Lung (tissue), 12 donors: ENCODE measurements around the gene AP2B1. TPM values are rescaled to one million over a fixed set of nuclear protein-coding genes. Genes with fewer than 3 reads are reported as not detected.
"Not testable (repeated sequence)": the region's sequence is repeated elsewhere in the genome, so short reads cannot be mapped to it uniquely, and the experiment has no call there.

Experiments used
- ATAC-seq: fragments of 200-7000 bp; cut with Tn5 transposase; one replicate; pipeline ENCODE4 v1.9.1; 2020; ENCODE audit warnings: moderate number of reproducible peaks; ENCODE audit not compliant: insufficient read depth, low FRiP score
- DNase-seq, 3 donors: peaks; one replicate each; pipeline ENCODE4 v3.0.0-alpha.2; 2013 to 2017
- H3K27ac ChIP-seq, 2 donors: one replicate each; pipeline ENCODE4 v1.5.1; 2013; ENCODE audit warnings: mild to moderate bottlenecking in 2 of 2, moderate library complexity in 2 of 2, control low read depth in 1 of 2, inconsistent platforms in 1 of 2, low read depth in 1 of 2, low read length in 1 of 2
- H3K27me3 ChIP-seq, 3 donors: one replicate each; pipeline ENCODE4 v1.5.1; 2013; ENCODE audit warnings: low read length in 2 of 3; ENCODE audit not compliant: control insufficient read depth in 3 of 3, insufficient read depth in 3 of 3
- H3K36me3 ChIP-seq, 4 donors: one replicate each; pipeline ENCODE4 v1.5.1; 2013; ENCODE audit warnings: low read length in 4 of 4, mild to moderate bottlenecking in 1 of 4, moderate library complexity in 1 of 4; ENCODE audit not compliant: control insufficient read depth in 4 of 4, insufficient read depth in 4 of 4
- H3K4me1 ChIP-seq, 5 donors: one replicate each; pipeline ENCODE4 v1.5.1; 2013; ENCODE audit warnings: low read length in 5 of 5, mild to moderate bottlenecking in 2 of 5, moderate library complexity in 1 of 5; ENCODE audit not compliant: control insufficient read depth in 5 of 5, insufficient read depth in 5 of 5
- H3K4me3 ChIP-seq: one replicate; pipeline ENCODE4 v1.5.1; 2013; ENCODE audit warnings: mild to moderate bottlenecking, control low read depth, moderate library complexity
- H3K9ac ChIP-seq, 2 donors: one replicate each; pipeline ENCODE4 v1.5.1; 2013; ENCODE audit warnings: low read length in 2 of 2, control low read depth in 1 of 2; ENCODE audit not compliant: insufficient read depth in 1 of 2
- H3K9me3 ChIP-seq, 4 donors: one replicate each; pipeline ENCODE4 v1.5.1; 2013; ENCODE audit warnings: low read length in 3 of 4, mild to moderate bottlenecking in 1 of 4, moderate library complexity in 1 of 4; ENCODE audit not compliant: control insufficient read depth in 4 of 4, insufficient read depth in 3 of 4
- WGBS, 2 donors: extraction: QIAGEN DNeasy Blood & Tissue Kit; methylation state at CpG; one replicate each; pipeline ENCODE4 v1.1.7; 2013; 5-methylcytosine and 5-hydroxymethylcytosine counted together
- polyA plus RNA-seq, 2 donors: library from polyadenylated mRNA; stranded (reverse); fragments of 200-250 nt; gene quantifications; one replicate each; pipeline ENCODE4 v1.2.1, GENCODE V29; 2013
- total RNA-seq, 2 donors: library from RNA; depleted of rRNA in 1 of 2; stranded (reverse); fragments of >200 nt in 1 of 2; gene quantifications; one replicate each; pipeline ENCODE4 v1.2.1, GENCODE V29; 2014 to 2021
- TF ChIP-seq, protein P1 (sequence below): IDR thresholded peaks from 2 replicates; pipeline ENCODE4 v1.5.1; 2012; ENCODE audit warnings: mild to moderate bottlenecking; ENCODE audit errors: control extremely low read depth, extremely low read depth
- donor health status: control.
- donor health status: control.
- donor health status: Bipolar disorder and iron deficiency.
- donor health status: healthy.
- donor health status: DM: yes; HTN: yes; CAD: no.

Gene AP2B1
- total and polyA plus RNA-seq, 4 donors = 52.9 to 156 (median 82.4) TPM

GRCh38 chr17:35695613-35696012, 108.5 kb downstream of the AP2B1 start:
- TF ChIP-seq, protein P1, sequence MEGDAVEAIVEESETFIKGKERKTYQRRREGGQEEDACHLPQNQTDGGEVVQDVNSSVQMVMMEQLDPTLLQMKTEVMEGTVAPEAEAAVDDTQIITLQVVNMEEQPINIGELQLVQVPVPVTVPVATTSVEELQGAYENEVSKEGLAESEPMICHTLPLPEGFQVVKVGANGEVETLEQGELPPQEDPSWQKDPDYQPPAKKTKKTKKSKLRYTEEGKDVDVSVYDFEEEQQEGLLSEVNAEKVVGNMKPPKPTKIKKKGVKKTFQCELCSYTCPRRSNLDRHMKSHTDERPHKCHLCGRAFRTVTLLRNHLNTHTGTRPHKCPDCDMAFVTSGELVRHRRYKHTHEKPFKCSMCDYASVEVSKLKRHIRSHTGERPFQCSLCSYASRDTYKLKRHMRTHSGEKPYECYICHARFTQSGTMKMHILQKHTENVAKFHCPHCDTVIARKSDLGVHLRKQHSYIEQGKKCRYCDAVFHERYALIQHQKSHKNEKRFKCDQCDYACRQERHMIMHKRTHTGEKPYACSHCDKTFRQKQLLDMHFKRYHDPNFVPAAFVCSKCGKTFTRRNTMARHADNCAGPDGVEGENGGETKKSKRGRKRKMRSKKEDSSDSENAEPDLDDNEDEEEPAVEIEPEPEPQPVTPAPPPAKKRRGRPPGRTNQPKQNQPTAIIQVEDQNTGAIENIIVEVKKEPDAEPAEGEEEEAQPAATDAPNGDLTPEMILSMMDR = no peak
- Histone ChIP-seq H3K4me3 (no peak overlapping the region), H3K27ac (peak overlapping the region in 1 of 2 donors; percentile 60), H3K9me3 (no peaks in the 10 kb centered on the region), H3K9ac (no peak overlapping the region), H3K27me3 (no peaks in the 10 kb centered on the region), H3K4me1 (peaks cover 0 to 8% (median 0%) of the 10 kb centered on the region in 5 donors), H3K36me3 (peaks cover 3 to 36% (median 22%) of the 10 kb centered on the region in 4 donors)
- DNase-seq = no peak
- ATAC-seq = no peak
- 73 to 86% methylated on average over 2 of the region's 2 CpGs for WGBS, 2 donors

GRCh38 chr17:35698800-35699199, 111.7 kb downstream of the AP2B1 start:
- no peak overlapping the region for H3K9ac ChIP-seq
- H3K4me3 ChIP-seq = no peak overlapping the region
- no peak overlapping the region for H3K27ac ChIP-seq
- no peak for ATAC-seq
- no peaks in the 10 kb centered on the region for H3K9me3 ChIP-seq
- TF ChIP-seq, protein P1 = no peak
- DNase-seq = no peak
- no peaks in the 10 kb centered on the region for H3K27me3 ChIP-seq
- peaks cover 0 to 8% (median 0%) of the 10 kb centered on the region in 5 donors for H3K4me1 ChIP-seq
- peaks cover 9 to 27% (median 15%) of the 10 kb centered on the region in 4 donors for H3K36me3 ChIP-seq
- 97 to 98% methylated on average over 2 of the region's 2 CpGs for WGBS, 2 donors

GRCh38 chr17:35700150-35700549, 113.0 kb downstream of the AP2B1 start:
- no peak overlapping the region for H3K9ac ChIP-seq
- H3K27ac ChIP-seq = no peak overlapping the region
- H3K4me3 ChIP-seq = no peak overlapping the region
- 84 to 95% methylated on average over 6 of the region's 6 CpGs for WGBS, 2 donors
- no peak for ATAC-seq
- no peaks in the 10 kb centered on the region for H3K9me3 ChIP-seq
- no peak for DNase-seq
- TF ChIP-seq, protein P1 = no peak
- H3K36me3 ChIP-seq = peaks cover 5 to 19% (median 12%) of the 10 kb centered on the region in 4 donors
- no peaks in the 10 kb centered on the region for H3K27me3 ChIP-seq
- H3K4me1 ChIP-seq = peaks cover 0 to 8% (median 0%) of the 10 kb centered on the region in 5 donors

GRCh38 chr17:35701491-35701890, 114.4 kb downstream of the AP2B1 start:
- no peak overlapping the region for H3K9ac ChIP-seq
- WGBS, 2 donors = 92 to 97% methylated on average over 5 of the region's 5 CpGs
- H3K27me3 ChIP-seq = no peaks in the 10 kb centered on the region
- no peak overlapping the region for H3K4me3 ChIP-seq
- H3K27ac ChIP-seq = no peak overlapping the region
- peaks cover 0 to 1% (median 0%) of the 10 kb centered on the region in 5 donors for H3K4me1 ChIP-seq
- H3K9me3 ChIP-seq = no peaks in the 10 kb centered on the region
- DNase-seq (no peak), ATAC-seq (no peak)
- H3K36me3 ChIP-seq = peaks cover 0 to 9% (median 7%) of the 10 kb centered on the region in 4 donors
- TF ChIP-seq, protein P1 = no peak

DNA sequence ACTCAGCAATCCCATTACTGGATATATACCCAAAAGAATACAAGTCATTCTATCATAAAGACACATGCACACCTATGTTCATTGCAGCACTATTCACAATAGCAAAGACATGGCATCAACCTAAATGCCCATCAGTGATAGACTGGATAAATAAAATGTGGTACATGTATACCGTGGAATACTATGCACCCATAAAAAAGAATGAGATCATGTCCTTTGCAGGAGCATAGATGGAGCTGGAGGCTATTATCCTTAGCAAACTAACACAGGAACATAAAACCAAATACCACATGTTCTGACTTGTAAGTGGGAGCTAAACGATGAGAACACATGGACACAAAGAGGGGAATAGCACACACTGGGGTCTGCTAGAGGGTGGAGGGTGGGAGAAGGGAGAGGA, 116.2 kb downstream of the AP2B1 start:
- not testable (repeated sequence) for H3K27me3 ChIP-seq, ATAC-seq, H3K36me3 ChIP-seq, H3K4me3 ChIP-seq, H3K9me3 ChIP-seq, H3K4me1 ChIP-seq, H3K9ac ChIP-seq, DNase-seq, H3K27ac ChIP-seq
- 98 to 99% methylated on average over 2 of the region's 2 CpGs for WGBS, 2 donors
